ENCODE results near the gene GDI2.

DNA sequence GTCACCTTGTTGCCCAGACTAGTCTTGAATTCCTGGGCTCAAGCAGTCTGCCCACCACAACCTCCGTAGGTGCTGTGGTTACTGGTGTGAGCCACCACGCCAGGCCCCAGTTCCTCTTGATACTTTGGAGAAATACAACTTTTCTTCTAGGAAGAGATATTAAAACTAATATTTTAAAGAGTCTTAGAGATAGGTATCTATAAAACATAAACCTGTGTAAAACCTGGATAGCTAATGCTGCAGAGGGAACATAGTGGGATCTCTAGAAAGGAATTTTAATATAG lies 4.8 kb upstream of the GDI2 start:
- TF ChIP-seq, protein P1, sequence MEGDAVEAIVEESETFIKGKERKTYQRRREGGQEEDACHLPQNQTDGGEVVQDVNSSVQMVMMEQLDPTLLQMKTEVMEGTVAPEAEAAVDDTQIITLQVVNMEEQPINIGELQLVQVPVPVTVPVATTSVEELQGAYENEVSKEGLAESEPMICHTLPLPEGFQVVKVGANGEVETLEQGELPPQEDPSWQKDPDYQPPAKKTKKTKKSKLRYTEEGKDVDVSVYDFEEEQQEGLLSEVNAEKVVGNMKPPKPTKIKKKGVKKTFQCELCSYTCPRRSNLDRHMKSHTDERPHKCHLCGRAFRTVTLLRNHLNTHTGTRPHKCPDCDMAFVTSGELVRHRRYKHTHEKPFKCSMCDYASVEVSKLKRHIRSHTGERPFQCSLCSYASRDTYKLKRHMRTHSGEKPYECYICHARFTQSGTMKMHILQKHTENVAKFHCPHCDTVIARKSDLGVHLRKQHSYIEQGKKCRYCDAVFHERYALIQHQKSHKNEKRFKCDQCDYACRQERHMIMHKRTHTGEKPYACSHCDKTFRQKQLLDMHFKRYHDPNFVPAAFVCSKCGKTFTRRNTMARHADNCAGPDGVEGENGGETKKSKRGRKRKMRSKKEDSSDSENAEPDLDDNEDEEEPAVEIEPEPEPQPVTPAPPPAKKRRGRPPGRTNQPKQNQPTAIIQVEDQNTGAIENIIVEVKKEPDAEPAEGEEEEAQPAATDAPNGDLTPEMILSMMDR (IDR thresholded peaks at IDR 0.05), result no peak
- TF ChIP-seq POLR2A (IDR thresholded peaks at IDR 0.05), result no peak

Data from right lobe of liver (tissue), 4 donors.